GM18519 (cell line): ENCODE data around the gene MBNL3.

Experiments
- ATAC-seq: cut with Tn5 transposase; IDR thresholded peaks from one replicate; pipeline ENCODE4 v1.9.1; 2021; ENCODE audit warnings: mild to moderate bottlenecking, moderate library complexity; ENCODE audit not compliant: unreplicated experiment, low FRiP score

Gene MBNL3, protein sequence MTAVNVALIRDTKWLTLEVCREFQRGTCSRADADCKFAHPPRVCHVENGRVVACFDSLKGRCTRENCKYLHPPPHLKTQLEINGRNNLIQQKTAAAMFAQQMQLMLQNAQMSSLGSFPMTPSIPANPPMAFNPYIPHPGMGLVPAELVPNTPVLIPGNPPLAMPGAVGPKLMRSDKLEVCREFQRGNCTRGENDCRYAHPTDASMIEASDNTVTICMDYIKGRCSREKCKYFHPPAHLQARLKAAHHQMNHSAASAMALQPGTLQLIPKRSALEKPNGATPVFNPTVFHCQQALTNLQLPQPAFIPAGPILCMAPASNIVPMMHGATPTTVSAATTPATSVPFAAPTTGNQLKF

DNA sequence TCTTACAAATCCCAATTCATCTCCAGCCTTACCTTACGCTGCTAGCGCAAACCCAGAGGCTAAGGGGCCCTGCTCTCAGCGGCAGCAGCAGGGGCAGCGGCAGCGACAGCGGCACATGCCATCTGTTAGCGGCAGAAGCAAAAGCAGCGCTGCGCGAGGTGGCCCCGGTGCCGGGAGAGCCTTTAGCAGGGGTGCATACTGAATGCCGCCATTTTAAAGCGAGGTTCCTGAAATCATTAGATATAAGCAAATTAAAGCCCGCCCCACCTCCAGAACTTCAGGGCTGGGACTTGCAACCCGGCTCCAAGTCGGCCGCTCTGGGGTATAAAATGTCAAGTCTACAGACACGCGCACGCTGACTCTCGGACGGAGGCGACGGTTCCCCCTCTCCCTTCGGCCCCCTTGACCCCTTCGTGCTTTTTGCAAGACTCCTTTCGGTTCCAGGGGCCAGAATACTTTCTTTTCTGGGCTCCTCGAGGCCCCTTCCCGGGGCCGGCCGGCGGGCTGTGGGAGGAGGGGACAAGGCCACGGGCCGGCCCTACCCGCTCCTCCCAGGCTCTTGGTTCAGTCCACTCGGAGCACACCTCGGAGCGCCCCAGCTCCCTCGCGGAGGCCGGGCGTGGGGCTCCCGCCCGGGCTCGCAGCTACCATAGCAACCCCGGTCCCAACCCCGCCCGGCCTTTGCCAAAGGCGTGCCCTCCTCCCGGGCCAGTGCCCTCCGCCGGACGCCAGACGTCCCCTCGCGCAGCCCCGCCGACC lies at the start of gene MBNL3:
TSS of gene MBNL3 (minus strand) at position 220 of the 759 bp plus-strand sequence. CDS start 49,427 bp downstream, outside the sequence.
- peak; percentile 36 for ATAC-seq

DNA sequence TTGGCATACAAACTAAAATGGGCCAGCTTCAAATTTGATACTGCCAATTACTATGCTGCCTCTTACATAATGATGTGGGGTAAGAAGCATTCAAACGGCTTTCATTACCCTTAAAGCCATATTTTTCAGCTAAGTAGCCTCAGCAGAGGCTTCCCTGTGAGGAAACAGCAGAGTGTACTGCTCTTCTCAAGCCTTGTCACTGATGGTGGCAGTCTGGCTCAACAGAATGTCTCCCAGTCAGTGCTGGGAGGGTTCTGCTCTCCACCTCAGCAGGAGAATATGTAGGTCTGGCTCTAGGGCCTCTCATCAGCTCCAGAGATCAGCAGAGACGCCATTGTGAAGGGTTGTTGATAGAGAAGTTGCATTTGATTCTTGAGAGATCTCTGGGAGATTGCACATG lies 44.6 kb upstream of the MBNL3 start:
- no peak for ATAC-seq

DNA sequence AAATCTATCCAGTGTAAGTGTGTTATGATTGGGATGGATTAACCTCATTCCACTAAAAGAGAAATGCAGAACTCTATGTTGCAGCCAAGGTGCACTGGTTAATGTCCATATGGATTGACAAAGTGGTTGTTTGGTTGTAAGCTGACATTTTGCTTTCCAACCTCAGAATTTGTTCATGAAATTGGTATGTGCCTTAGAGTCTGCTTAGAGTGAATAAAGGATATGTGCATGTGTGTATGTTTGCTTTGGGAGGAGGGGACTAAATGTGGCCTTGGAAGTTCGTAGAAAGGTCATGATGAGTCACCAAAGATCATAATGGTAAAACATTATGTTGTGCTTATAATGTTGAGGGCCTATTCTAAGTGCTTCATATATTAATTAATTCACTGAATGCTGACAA lies 44.1 kb upstream of the MBNL3 start:
- ATAC-seq = no peak

- ATAC-seq = no peak
Measured at GRCh38 chrX:132532097-132532496, 43.3 kb upstream of the MBNL3 start.

DNA sequence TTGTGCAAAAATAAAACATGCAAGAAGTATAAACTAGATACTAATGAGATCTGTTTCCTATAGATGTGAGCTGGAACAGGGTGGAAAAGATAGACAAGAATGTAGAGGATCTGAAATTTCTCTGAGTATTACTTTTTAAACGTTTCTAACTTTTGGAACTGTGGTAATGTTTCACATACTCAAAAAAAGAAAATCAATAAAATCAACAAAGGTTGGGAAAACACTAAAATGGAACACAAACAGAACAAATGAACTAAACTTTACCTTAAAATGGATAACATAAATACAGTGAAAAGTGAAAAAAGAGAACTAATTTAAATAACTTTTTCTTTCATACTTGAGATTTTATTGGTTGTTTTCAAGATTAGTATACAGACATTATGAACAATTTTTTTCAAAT lies 32.0 kb upstream of the MBNL3 start:
- ATAC-seq = no peak

DNA sequence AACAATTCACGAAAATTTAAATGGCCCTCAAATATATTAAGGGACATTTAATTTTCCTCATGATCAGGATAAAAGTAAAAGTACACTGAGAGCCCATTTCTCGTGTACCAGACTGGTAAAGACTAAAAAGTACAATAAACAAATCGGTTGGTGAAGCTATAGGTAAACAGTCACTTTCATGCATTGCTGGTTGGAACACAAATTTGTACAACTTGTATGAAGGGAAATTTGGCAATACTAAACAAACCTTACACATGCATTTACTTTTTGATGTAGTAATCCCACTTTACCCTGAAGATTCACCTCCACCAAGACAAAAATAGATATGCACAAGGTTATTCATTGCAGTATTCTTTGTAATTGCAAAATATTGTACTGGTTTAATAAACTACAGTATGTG lies 31.4 kb upstream of the MBNL3 start:
- ATAC-seq = no peak

GRCh38 chrX:132518401-132518800 lies 29.6 kb upstream of the MBNL3 start:
- ATAC-seq = no peak

GRCh38 chrX:132508834-132509233 lies 20.0 kb upstream of the MBNL3 start:
- ATAC-seq = no peak

DNA sequence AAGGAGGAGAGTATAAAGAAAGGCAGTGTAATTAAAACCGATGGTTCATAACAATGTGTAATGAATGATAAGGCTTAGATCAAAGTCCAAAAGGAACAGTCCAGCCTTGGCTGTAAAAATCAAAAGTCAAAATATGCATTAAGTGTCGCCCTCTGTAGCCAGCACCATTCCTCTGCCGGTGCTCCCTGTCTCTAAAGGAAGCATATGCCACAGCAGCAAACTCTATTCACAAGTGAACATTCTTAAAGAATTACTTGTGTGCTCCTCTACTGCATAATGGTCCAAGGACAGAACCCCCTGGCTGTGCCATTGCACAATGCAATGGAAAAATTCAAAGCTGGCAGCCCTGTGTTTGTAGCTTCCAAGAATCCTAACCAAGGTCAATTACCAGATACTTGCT lies 16.3 kb upstream of the MBNL3 start:
- no peak for ATAC-seq

DNA sequence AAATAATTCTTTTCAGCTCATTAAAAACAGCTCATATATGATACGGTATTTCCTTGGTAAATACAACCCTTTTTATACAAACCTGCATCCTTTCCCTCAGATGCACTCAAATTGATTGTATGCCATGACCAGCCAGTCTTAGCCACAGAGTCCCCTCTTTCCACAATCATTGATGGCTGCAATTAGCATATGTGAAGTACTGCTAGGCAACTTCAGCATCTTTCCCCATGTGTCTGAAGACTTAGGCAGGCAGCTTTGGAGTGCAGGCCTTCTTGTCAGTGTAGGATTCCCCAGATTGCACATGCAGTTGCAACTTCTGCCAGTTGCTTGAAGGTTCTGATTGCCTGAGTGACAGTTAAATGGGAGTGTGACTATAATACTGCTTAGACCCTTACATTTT lies 15.6 kb upstream of the MBNL3 start:
- no peak for ATAC-seq

DNA sequence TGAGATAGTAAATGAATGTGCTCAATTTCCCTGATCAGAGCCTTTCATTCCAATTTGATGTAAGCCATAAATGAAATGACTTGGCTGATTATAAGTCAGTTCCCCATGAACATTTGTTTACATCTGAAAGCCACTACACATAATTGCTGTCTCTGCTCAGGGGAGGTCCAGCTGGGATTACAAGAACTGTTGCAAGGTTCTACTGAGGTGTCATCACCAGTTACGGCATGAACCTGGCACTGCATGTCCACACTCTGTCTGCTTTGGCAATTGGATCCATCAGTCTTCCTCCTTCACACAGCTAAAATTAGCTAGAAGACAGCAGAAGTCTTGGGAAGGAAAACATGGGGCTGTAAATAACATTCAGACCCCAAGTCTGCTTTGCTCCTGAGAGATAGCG lies 12.8 kb upstream of the MBNL3 start:
- no peak for ATAC-seq

GRCh38 chrX:132497432-132497831 lies 8.6 kb upstream of the MBNL3 start:
- ATAC-seq = no peak

GRCh38 chrX:132493095-132493494 lies 4.3 kb upstream of the MBNL3 start:
- no peak for ATAC-seq

- ATAC-seq = peak; percentile 40
Measured at GRCh38 chrX:132491191-132491590, 2.4 kb upstream of the MBNL3 start.

GRCh38 chrX:132489578-132490419 lies 961 bp upstream of the MBNL3 start:
- ATAC-seq = peak; percentile 31

DNA sequence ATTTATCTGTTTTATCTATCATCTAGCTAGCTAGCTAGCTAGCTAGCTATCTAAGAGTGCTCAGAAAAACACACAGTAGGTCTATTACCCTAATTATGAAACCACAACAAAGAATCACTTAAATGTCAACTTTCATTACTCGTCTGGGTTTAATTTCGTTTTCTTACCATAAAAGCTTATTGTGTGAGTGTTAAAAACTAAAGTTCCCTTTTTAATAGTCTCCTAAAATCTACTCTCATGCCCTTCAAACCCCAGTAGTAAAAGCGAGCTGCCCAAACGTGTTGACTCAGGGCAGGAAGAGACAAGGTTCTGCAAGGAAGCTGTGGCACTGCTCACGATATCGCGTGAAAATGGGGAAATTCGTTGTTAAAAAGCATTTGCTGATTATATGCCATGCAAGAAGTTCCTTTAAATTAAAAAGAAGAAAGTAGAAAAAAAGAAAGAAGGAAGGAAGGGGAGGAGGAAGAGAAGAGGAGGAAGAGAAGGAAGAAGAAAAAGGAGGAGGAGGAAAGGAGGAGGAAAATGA lies 595 bp downstream of the MBNL3 start:
- no peak for ATAC-seq

GRCh38 chrX:132486599-132487178 lies 2.1 kb downstream of the MBNL3 start:
- ATAC-seq = no peak

DNA sequence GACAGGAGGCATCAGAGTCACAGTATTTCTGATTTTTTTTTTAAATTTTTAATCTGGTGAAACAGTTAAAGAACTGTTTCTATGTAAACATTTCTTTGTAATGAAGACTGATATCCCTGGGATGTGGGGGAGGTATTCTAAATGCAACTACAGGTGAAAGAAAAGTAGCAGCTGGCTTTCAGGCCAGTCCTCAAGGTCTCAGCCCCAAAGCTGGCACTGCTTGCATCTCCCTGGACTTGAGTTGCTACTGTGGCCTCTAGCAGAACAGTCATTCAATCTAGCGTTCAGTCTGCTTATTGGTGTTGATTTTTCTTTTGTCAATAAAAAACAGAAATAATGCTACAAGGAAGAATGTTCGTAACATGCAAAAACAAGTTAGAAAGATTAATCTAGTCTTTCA lies 4.9 kb downstream of the MBNL3 start:
- ATAC-seq = no peak

- no peak for ATAC-seq
Measured at GRCh38 chrX:132483488-132483887, 5.3 kb downstream of the MBNL3 start.

GRCh38 chrX:132482632-132483031 lies 6.2 kb downstream of the MBNL3 start:
- no peak for ATAC-seq
